ENCODE data around the gene FOXI3.

DNA sequence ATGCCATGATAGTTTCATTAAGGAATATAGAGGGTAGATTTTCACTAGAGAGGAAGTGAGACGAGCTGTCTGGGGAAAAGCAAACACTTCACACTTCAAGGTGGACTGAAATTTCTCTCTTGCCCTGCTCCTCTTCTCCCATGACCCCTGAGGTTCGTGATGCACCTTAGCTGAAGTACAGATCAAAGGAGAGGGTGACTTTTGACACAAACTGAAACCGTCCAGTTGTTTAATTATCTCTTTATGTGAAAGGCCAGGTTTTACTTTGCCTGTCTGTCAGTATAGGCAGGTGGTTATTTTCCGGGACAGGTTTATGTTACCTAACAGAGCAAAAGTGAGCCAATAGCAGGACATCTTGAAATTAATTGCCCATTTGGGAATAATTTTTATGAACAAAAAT lies 41.0 kb upstream of the FOXI3 start:
- no peak for TF ChIP-seq CTCF (IDR thresholded peaks at IDR 0.05)
- no peak for TF ChIP-seq POLR2A (IDR thresholded peaks at IDR 0.05)
